Transverse colon (tissue), 4 donors: ENCODE results near the gene FAHD2A. TPM values are rescaled to one million over a fixed set of nuclear protein-coding genes. Genes with fewer than 3 reads are reported as not detected.

Source experiments
- DNase-seq: peaks from one replicate; pipeline ENCODE4 v3.0.0-alpha.2; 2019
- H3K27ac ChIP-seq, 4 donors: fragments of 200-600 bp; sonication (generic); 2 replicates each; pipeline ENCODE4 v1.5.1; 2016 to 2018; ENCODE audit warnings: inconsistent platforms in 4 of 4
- H3K27me3 ChIP-seq: fragments of 200-600 bp; sonication (generic); 2 replicates; pipeline ENCODE4 v1.5.1; 2017; ENCODE audit warnings: inconsistent platforms
- H3K36me3 ChIP-seq, 4 donors: fragments of 200-600 bp; sonication (generic); 2 replicates each; pipeline ENCODE4 v1.5.1; 2017 to 2019; ENCODE audit warnings: inconsistent platforms in 4 of 4
- H3K4me1 ChIP-seq, 4 donors: fragments of 200-600 bp; sonication (generic); 2 replicates each; pipeline ENCODE4 v1.5.1; 2017 to 2020; ENCODE audit warnings: inconsistent platforms in 4 of 4
- H3K4me3 ChIP-seq, 4 donors: fragments of 200-600 bp; sonication (generic); 1 replicate in 1 of 4; 2 replicates in 3 of 4; pipeline versions ENCODE4 v1.5.1 to v1.6.1; 2017 to 2019; ENCODE audit warnings: inconsistent platforms in 4 of 4
- H3K9me3 ChIP-seq, 2 donors: fragments of 200-600 bp; sonication (generic); 2 replicates each; pipeline ENCODE4 v1.5.1; 2017 to 2019; ENCODE audit warnings: inconsistent platforms in 2 of 2
- EP300 ChIP-seq: sonication (generic); formaldehyde crosslinking; IDR thresholded peaks from one replicate; pipeline ENCODE4 v1.6.1; 2017; ENCODE audit warnings: antibody characterized with exemption, low read depth
- POLR2A ChIP-seq: fragments of 450-650 bp; IDR thresholded peaks from one replicate; pipeline ENCODE4 v1.6.1; 2016; ENCODE audit warnings: antibody characterized with exemption, mild to moderate bottlenecking, moderate library complexity
- POLR2AphosphoS5 ChIP-seq, 3 donors: sonication (generic); formaldehyde crosslinking; IDR thresholded peaks; one replicate each; pipeline ENCODE4 v1.6.1; 2016; ENCODE audit warnings: antibody characterized with exemption in 3 of 3
- WGBS, 2 donors: methylation state at CpG; one replicate each; pipeline ENCODE4 v1.1.5; 2018; ENCODE audit warnings: low coverage in 1 of 2; 5-methylcytosine and 5-hydroxymethylcytosine counted together
- in situ Hi-C, 4 donors: fragments of 200-750 bp; cut with MboI; loops; one replicate each; pipeline versions ENCODE4 v1.15.0 to v1.15.1; 2017; ENCODE audit warnings: low sequenced_read_pairs in 3 of 4, low pct_ligation_motif_present in 1 of 4, low pct_unique_long_range_greater_than_20kb in 1 of 4
- intact Hi-C: fragments of 100-400 bp; cut with DNase I; formaldehyde crosslinking; loops from one replicate; pipeline ENCODE4 v1.15.1; 2023; ENCODE audit warnings: low total_unique reads
- total RNA-seq, 4 donors: library from RNA; depleted of rRNA; stranded (reverse); fragments of >200 nt; gene quantifications; one replicate each; pipeline ENCODE4 v1.1.0, GENCODE V29; 2016
- TF ChIP-seq, protein P1 (sequence below), 5 experiments: fragments of 200-600 bp in 3 of 5; fragments of 450-650 bp in 2 of 5; sonication (generic) in 3 of 5; IDR thresholded peaks; 1 replicate in 2 of 5; 2 replicates in 3 of 5; pipeline ENCODE4 v1.5.1; 2016 to 2017; ENCODE audit warnings: antibody characterized with exemption in 5 of 5, inconsistent platforms in 3 of 5, mild to moderate bottlenecking in 2 of 5, moderate library complexity in 1 of 5

The FAHD2A gene
- total RNA-seq, 4 donors from 2014 or later = 29.9 to 134 (median 42.7) TPM

DNA sequence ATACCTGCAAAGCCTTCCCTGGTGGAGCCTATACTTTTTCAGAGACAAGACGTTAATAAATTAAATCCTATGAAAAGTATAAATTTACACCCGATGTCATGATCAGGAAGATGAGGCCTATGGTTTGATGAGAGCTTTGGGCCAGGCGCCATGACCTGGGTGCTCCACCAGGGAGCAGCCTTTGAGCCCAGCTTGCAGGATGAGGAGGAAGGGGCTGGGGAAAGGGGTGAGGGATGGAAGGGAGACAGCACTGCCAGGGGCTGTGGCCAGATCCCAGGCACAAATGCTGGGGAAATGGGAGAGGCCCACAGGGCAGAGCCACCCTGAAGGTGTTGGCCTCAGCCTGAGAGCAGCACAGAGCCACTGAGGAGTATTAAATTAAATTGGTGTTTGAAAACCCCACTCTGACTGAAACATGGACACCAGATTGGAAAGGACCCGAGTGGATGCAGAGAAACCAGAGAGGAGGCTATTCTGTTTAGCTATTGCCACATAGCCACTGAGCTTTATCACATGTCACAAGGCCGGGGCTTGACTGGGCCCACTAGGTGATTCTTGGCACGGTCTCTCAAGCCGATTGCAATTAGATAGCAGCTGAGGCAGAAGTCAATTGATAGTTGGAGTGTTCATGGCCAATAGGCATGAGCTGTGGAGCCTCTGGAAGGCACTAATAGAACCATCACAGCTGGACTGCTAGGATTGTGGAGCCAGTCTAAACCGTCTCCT, 9.6 kb upstream of the FAHD2A start:
- H3K27ac ChIP-seq = no peak overlapping the region
- no peak for DNase-seq
- no peaks in the 10 kb centered on the region for H3K36me3 ChIP-seq
- peaks cover 3 to 26% (median 14%) of the 10 kb centered on the region in 4 donors for H3K4me1 ChIP-seq
- H3K27me3 ChIP-seq = no peaks in the 10 kb centered on the region
- in situ Hi-C loops = no loop called here
- no peaks in the 10 kb centered on the region for H3K9me3 ChIP-seq
- H3K4me3 ChIP-seq = no peak overlapping the region
- TF ChIP-seq, protein P1, sequence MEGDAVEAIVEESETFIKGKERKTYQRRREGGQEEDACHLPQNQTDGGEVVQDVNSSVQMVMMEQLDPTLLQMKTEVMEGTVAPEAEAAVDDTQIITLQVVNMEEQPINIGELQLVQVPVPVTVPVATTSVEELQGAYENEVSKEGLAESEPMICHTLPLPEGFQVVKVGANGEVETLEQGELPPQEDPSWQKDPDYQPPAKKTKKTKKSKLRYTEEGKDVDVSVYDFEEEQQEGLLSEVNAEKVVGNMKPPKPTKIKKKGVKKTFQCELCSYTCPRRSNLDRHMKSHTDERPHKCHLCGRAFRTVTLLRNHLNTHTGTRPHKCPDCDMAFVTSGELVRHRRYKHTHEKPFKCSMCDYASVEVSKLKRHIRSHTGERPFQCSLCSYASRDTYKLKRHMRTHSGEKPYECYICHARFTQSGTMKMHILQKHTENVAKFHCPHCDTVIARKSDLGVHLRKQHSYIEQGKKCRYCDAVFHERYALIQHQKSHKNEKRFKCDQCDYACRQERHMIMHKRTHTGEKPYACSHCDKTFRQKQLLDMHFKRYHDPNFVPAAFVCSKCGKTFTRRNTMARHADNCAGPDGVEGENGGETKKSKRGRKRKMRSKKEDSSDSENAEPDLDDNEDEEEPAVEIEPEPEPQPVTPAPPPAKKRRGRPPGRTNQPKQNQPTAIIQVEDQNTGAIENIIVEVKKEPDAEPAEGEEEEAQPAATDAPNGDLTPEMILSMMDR (IDR thresholded peaks at IDR 0.05) = no peak
- TF ChIP-seq EP300 (no peak), POLR2AphosphoS5 (IDR thresholded peaks at IDR 0.05) (no peak), POLR2A (no peak)
- intact Hi-C loops = no loop called here
- 82 to 83% methylated on average over 1 to 8 of the region's 8 CpGs for WGBS, 2 donors

DNA sequence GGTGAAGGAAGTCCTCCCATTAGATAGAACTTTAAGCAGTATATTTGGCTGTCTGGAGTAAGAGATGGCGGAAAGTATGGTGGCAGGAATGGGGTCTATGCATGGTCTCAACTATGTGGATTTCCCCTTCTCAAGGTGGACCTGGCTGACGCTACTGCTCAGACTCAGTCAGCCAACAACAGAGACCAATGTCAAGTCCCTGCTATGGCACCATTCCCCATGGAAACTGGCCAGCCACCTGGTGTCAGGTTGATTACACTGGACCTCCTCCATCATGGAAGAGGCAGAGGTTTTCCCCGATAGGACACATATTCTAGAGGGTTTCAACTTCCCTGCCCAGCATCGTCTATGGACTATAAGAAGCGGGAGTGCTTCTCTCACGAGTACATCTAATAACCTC, 8.6 kb upstream of the FAHD2A start:
- H3K36me3 ChIP-seq = no peaks in the 10 kb centered on the region
- TF ChIP-seq, protein P1 (IDR thresholded peaks at IDR 0.05) = no peak
- H3K4me3 ChIP-seq = no peak overlapping the region
- H3K4me1 ChIP-seq = peaks cover 3 to 24% (median 13%) of the 10 kb centered on the region in 4 donors
- intact Hi-C loops = no loop called here
- no peak overlapping the region for H3K27ac ChIP-seq
- no peaks in the 10 kb centered on the region for H3K27me3 ChIP-seq
- in situ Hi-C loops = no loop called here
- no peak for DNase-seq
- no peaks in the 10 kb centered on the region for H3K9me3 ChIP-seq
- 93 to 100% methylated on average over 1 to 6 of the region's 6 CpGs for WGBS, 2 donors

DNA sequence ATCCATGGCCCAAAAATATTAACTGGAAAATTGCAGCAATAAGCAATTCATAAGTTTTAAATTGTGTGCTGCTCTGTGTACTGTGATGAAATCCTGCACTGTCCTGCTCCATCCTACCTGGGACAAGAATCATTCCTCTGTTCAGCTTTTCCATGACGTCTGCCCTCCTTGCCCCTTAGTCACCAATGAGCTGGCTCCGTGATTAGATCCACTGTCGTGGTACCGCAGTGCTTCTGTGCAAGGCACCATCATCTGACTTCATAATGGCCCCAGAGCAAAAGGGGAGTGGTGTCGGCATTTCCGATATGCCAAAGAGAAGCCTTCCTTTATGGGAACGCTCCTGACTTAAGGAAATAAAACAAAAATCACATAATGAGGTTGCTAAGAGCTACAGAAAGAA, 3.4 kb upstream of the FAHD2A start:
- TF ChIP-seq POLR2A (no peak), POLR2AphosphoS5 (IDR thresholded peaks at IDR 0.05) (no peak), EP300 (no peak)
- TF ChIP-seq, protein P1 (IDR thresholded peaks at IDR 0.05) = no peak
- Histone ChIP-seq H3K27me3 (no peaks in the 10 kb centered on the region), H3K4me1 (peaks cover 7 to 20% (median 13%) of the 10 kb centered on the region in 4 donors), H3K9me3 (no peaks in the 10 kb centered on the region), H3K36me3 (no peaks in the 10 kb centered on the region), H3K4me3 (no peak overlapping the region), H3K27ac (no peak overlapping the region)
- WGBS, 2 donors = 98 to 100% methylated on average over 5 to 7 of the region's 7 CpGs
- DNase-seq = no peak
- intact Hi-C loops = no loop called here
- in situ Hi-C loops = no loop called here

DNA sequence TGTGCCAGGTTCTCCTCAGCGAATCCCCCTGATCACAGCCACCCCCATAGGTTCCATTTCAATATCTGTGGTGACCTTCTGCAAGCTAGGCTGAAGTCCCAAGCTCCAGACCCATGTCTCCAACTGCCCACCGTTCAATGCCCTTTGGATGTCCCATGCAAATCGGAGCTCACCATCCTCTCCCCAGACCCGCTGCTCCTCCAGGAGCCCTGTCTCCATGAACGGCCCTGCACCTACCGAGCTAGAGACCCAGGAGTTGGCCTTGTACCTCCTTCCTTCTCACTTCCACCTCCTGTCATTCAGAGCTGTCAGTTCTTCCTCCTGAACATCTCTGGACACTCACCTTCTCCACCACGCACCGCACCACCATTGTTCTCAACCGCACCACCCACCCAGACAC, 1.0 kb upstream of the FAHD2A start:
- Histone ChIP-seq H3K4me1 (peaks cover 7 to 20% (median 13%) of the 10 kb centered on the region in 4 donors), H3K36me3 (no peaks in the 10 kb centered on the region), H3K4me3 (peak overlapping the region; percentile 60 to 84 (median 75)), H3K27me3 (no peaks in the 10 kb centered on the region), H3K9me3 (no peaks in the 10 kb centered on the region), H3K27ac (peak overlapping the region; percentile 78 to 91 (median 90))
- intact Hi-C loops (no loop called here), in situ Hi-C loops (no loop called here)
- 70 to 78% methylated on average over 5 to 9 of the region's 9 CpGs for WGBS, 2 donors
- TF ChIP-seq POLR2AphosphoS5 (IDR thresholded peaks at IDR 0.05) (no peak), EP300 (no peak), POLR2A (no peak)
- TF ChIP-seq, protein P1 (IDR thresholded peaks at IDR 0.05) = no peak
- no peak for DNase-seq
